ENCODE results near the gene SLC4A9. TPM values are rescaled to one million over a fixed set of nuclear protein-coding genes. Genes with fewer than 3 reads are reported as not detected.
A peak's percentile ranks its signal among the peaks of the same experiment; 100 is the strongest.

SLC4A9 gene
- total RNA-seq, 1 donor from 2014 or later: 0.25 TPM

DNA sequence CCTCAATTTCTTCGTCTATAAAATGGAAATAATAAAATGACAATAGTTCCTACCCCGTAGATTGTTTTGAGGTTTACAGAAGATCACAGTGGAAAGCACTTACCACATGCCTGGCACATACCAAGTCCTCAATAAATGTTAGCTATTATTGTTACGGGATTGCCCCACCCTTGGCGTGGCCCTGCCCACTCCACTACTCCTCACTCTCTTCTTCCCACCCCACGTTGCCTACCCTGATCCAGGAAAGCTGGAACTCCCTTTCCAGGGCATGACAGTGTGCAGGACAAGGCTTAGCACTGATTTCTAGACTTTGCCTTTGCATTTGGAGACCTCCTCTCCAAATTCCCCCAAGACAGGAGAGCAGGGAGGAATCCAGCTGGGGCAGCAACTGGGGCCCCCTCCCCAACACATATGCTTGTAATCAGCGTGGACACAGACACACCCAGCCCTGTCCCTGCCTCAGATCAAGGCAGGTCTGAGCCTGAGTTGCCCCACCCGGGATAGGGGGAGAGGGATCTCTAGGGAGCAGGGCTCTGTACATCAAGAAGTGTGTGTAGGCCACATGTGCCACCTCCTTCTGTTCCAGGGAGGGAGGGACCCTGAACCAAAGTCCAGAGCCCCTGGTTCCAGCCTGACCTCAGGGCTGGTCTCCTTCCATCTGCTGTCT, 6.7 kb downstream of the SLC4A9 start:
- DNase-seq (ENCODE audit: extremely low spot score in 2 of 2): no peak
- H3K36me3 ChIP-seq: no peaks in the 10 kb centered on the region
- intact Hi-C loops (cut with DNase I): no loop called here
- no peak overlapping the region for H3K27ac ChIP-seq
- peaks cover 8% of the 10 kb centered on the region for H3K4me1 ChIP-seq
- no peaks in the 10 kb centered on the region for H3K27me3 ChIP-seq
- H3K4me3 ChIP-seq: no peak overlapping the region
- TF ChIP-seq POLR2AphosphoS5 (IDR thresholded peaks at IDR 0.05; ENCODE audit: insufficient read depth in 1 of 2, low read depth in 1 of 2): no peak
- TF ChIP-seq, protein P1, sequence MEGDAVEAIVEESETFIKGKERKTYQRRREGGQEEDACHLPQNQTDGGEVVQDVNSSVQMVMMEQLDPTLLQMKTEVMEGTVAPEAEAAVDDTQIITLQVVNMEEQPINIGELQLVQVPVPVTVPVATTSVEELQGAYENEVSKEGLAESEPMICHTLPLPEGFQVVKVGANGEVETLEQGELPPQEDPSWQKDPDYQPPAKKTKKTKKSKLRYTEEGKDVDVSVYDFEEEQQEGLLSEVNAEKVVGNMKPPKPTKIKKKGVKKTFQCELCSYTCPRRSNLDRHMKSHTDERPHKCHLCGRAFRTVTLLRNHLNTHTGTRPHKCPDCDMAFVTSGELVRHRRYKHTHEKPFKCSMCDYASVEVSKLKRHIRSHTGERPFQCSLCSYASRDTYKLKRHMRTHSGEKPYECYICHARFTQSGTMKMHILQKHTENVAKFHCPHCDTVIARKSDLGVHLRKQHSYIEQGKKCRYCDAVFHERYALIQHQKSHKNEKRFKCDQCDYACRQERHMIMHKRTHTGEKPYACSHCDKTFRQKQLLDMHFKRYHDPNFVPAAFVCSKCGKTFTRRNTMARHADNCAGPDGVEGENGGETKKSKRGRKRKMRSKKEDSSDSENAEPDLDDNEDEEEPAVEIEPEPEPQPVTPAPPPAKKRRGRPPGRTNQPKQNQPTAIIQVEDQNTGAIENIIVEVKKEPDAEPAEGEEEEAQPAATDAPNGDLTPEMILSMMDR (IDR thresholded peaks at IDR 0.05): no peak
- no peak for TF ChIP-seq POLR2A (IDR thresholded peaks at IDR 0.05)
- H3K9me3 ChIP-seq: no peaks in the 10 kb centered on the region

DNA sequence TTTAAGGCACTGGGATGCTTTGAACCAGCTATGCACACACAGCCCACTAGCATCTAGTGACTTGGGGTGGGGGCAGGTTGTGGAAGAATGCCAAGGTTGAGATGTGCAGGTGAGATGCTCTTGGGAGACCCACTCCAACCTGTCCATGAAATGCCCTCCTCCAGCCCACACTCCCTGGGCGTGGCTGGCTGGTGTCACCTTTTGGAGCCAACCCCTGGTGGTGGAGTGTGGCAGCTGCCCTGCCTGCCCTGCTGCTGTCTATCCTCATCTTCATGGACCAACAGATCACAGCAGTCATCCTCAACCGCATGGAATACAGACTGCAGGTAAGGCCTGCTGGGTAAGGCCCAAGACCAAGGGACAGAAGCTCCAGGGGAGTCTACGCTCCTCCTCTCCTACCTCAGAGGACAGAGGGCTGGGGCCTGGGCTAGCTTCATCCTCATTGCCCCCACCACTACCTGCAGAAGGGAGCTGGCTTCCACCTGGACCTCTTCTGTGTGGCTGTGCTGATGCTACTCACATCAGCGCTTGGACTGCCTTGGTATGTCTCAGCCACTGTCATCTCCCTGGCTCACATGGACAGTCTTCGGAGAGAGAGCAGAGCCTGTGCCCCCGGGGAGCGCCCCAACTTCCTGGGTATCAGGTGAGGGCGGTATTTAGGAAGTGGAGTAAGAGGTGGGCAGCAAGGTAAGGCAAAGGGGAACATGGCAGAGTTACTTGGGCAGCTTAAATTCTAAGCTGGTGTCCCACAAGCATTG, 7.4 kb downstream of the SLC4A9 start:
- H3K27me3 ChIP-seq: no peaks in the 10 kb centered on the region
- H3K27ac ChIP-seq: no peak overlapping the region
- no peaks in the 10 kb centered on the region for H3K36me3 ChIP-seq
- no peak for DNase-seq (ENCODE audit: extremely low spot score in 2 of 2)
- H3K4me1 ChIP-seq: peaks cover 8% of the 10 kb centered on the region
- H3K9me3 ChIP-seq: no peaks in the 10 kb centered on the region
- TF ChIP-seq POLR2AphosphoS5 (IDR thresholded peaks at IDR 0.05; ENCODE audit: insufficient read depth in 1 of 2, low read depth in 1 of 2): no peak
- no peak for TF ChIP-seq POLR2A (IDR thresholded peaks at IDR 0.05)
- TF ChIP-seq, protein P1 (IDR thresholded peaks at IDR 0.05): no peak
- no peak overlapping the region for H3K4me3 ChIP-seq
- intact Hi-C loops (cut with DNase I): no loop called here

DNA sequence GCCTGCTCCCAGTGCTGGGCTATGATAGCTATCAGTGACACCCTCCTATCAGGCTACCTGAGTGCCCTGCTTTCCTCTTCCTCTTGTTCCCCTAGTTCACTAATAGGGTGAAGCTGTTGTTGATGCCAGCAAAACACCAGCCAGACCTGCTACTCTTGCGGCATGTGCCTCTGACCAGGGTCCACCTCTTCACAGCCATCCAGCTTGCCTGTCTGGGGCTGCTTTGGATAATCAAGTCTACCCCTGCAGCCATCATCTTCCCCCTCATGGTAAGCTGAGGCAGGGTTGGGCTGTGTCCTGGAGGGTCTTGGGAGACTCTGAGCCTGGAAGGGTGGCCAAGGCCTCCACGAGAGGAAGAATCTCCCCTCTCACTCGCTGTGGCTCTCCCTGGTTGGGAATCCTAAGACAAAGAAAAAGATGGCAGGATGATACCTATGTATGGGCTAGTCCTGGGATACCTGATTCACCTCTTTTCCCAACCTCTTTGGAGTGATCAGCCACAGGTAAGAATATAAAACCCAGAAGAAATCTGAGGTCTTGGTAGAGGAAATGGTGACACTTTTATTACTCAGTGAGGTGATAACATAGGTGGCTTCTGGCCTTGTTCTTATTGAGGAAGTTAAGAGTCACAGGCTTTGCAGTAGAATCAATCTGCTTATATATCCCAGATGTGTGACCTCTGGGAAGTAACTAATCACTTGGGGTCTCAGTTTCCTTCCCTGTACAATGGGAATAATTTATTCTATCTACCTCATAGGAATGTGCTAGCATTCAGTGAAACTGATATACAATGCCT, 11.6 kb downstream of the SLC4A9 start:
- intact Hi-C loops (cut with DNase I): no loop called here

DNA sequence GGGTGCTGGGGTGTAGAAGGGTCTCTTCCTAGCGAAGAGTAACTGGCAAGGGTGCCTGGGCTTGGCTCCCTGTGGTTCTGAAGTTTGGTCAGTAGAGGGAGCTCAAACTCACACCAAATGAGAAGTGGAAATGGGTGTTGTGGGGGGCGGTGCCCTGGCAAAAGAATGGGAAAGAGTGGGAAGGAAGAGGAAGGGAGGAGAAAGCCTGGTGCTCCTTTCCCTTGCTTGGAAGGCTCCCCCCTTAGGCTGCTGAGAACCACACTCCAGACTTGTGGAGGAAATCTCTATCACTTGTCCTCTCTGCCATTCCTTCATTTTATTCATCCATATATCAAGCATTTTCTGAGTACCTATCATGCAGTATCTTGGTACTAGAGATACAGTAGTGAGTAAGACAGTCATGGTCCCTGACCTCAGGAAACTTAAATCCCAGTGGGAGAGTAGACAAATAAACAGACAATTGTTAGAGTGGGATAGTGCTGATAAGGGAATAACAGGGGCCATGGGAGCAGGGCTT, 13.0 kb downstream of the SLC4A9 start:
- no peak overlapping the region for H3K4me3 ChIP-seq
- no peaks in the 10 kb centered on the region for H3K27me3 ChIP-seq
- TF ChIP-seq POLR2A (IDR thresholded peaks at IDR 0.05) (no peak), POLR2AphosphoS5 (IDR thresholded peaks at IDR 0.05; ENCODE audit: insufficient read depth in 1 of 2, low read depth in 1 of 2) (peak in 1 of 2 donors; percentile 15)
- TF ChIP-seq, protein P1 (IDR thresholded peaks at IDR 0.05): peak; percentile 57 to 68 (median 62)
- peaks cover 10% of the 10 kb centered on the region for H3K4me1 ChIP-seq
- H3K9me3 ChIP-seq: no peaks in the 10 kb centered on the region
- DNase-seq (ENCODE audit: extremely low spot score in 2 of 2): no peak
- H3K27ac ChIP-seq: no peak overlapping the region
- no peaks in the 10 kb centered on the region for H3K36me3 ChIP-seq
- intact Hi-C loops (cut with DNase I): no loop called here

More for the DNA sequence above, 11.6 kb downstream of the SLC4A9 start:
- peaks cover 14% of the 10 kb centered on the region for H3K4me1 ChIP-seq
- no peak for DNase-seq (ENCODE audit: extremely low spot score in 2 of 2)
- H3K27ac ChIP-seq: no peak overlapping the region
- no peak overlapping the region for H3K4me3 ChIP-seq
- H3K9me3 ChIP-seq: no peaks in the 10 kb centered on the region
- H3K27me3 ChIP-seq: no peaks in the 10 kb centered on the region
- no peaks in the 10 kb centered on the region for H3K36me3 ChIP-seq
- TF ChIP-seq, protein P1 (IDR thresholded peaks at IDR 0.05): no peak
- TF ChIP-seq POLR2A (IDR thresholded peaks at IDR 0.05) (no peak), POLR2AphosphoS5 (IDR thresholded peaks at IDR 0.05; ENCODE audit: insufficient read depth in 1 of 2, low read depth in 1 of 2) (no peak)

Data from vagina (tissue), 2 donors.